GDM1 (cell line): Measurements from ENCODE around the gene ZNF593OS.

ENCODE experiments used
- DNase-seq: peaks from one replicate; lab custom pipeline; 2025; lab: John Stamatoyannopoulos, UW

Gene ZNF593OS

DNA sequence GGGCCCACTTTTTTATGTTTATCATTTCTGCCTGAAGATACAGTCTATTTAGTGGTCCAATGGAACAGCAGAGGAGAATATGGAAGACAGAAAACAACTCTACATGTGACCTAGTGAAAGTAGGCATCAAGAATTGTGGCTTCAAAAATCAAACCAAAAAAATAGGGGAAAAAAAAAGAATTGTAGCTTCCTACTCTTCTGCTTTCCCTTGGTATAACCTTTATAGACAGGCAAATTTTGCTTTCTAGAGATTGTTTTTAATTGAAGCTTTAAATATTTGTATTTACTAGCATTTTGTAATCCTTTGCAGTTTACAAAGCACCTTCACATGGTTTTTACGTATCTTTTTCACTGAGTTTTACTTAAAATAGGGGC is 45.7 kb downstream of the ZNF593OS start:
- DNase-seq, result no peak

DNA sequence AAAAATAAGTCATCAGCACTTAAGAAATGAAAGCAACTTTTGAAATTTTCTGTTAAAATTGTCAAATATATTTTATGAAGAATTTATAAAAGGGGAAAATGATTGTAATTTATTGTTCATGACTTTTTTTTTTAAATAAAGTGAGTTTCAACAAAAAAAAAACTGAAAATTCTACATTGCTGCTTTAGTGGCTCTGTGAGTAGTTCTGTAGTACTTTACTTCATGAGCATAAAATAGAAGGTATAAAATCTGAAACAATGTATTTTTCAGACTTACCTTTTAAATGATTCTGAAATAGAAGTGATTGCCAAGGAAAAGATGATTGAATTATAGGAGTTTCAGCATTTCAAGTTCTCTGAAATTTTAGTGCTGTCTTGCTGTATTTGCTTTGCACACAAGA is 46.2 kb downstream of the ZNF593OS start:
- DNase-seq, result no peak

DNA sequence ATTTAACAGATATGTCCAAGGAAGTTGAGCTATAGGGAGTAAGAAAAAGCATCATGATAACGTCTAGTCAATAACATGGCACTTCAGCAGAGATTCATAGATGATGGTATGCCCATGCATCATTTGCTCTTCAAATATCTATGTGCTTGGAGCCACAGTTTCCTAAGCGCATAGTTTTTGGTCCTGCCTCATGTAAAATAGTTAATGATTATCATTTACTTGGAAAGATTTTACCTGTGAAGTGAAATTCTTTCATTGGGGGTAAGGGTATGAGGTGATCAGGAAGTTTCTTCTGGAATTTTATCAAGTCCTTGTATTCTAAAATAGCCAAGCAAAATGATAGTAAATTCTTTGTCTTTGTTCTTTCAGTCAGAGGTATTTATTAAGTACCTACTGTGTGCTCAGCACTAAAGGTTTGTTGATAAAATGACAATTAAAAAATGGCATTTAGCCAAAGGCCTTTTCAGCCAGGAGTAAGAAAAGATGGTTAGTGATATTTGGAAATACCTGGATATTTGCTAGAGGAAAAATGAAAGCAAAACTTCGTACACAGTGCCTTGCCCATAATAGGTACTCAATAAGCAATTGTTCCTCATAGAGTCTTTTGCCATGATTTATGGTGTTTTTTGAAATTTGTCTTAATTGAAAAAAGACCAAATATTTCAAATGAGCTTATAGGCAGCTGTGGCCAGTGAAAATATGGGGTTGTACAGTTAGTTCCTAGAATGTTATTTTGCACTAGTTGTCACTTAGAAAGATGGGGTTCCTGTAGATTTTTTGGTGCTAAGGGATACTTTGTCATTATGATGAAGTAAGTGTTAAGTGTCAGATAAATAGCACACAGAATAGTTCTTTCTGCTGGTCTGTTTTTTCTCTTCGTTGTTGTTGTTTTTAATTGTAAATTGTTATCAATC is 47.0 kb downstream of the ZNF593OS start:
- no peak for DNase-seq

DNA sequence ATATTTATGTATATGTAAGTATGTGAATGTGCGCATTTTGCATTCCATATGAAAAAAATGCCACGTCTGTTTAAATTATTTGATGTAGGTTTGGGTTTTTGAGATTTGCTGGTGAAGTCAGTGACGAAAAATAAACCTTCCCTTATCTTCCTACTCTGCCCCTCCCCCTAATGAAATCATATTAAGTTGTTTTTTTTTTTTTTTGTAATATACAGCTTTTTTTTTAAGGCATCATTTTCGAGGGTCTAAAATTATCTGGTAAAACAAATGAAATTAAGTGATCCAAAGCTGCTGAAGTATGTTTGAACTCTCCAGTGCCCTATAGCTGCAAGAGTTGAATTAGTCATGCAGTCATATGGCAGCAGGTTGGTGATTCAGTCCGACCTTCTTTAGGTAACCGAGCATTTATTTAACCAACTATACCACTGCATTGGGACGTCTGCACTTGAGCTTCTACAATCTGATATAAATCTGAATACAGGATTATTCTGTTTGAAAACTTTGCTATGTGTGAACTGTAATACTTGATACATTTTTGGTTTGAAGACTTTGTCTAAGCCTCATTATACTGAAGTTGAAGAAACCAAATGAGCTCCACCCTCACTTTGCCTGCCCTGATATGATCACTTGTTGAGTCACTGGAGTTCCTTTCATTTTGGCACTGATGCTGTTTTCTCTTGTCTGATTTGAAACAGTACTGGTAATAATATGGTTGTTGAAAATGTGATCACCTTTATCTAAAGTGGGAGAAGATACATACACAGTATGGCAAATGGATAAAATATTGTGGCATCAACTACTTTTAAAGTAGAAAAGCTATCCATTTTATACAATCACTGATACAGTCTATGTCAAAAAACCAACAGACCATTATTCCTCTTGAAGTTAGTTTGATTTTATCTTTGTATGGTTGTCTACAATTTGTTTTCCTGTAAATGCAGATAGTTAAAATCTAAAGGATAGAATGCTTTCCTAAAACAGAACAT is 48.4 kb downstream of the ZNF593OS start:
- DNase-seq, result no peak

DNA sequence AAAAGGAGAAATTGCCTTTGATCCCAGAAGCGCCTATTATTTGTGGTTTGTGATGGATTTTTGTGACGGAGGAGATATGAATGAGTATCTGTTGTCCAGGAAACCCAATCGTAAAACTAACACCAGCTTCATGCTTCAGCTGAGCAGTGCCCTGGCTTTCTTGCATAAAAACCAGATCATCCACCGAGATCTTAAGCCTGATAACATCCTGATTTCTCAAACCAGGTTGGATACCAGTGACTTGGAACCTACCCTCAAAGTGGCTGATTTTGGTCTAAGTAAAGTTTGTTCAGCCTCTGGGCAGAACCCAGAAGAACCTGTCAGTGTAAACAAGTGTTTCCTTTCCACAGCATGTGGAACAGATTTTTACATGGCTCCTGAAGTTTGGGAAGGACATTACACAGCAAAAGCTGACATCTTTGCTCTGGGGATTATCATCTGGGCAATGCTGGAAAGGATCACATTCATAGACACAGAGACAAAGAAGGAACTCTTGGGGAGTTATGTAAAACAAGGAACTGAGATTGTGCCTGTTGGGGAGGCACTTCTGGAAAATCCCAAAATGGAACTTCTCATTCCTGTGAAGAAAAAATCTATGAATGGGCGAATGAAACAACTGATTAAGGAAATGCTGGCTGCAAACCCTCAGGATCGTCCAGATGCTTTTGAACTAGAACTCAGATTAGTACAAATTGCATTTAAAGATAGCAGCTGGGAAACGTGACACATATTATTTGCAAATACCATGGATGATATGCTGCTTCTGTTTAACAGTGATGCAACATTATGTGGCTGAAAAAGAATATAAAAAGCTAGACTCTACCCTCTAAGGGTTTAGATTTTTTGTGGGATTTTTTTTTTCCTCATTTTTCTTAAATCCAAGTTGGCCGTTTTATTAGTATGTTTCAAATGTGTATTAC is 49.5 kb downstream of the ZNF593OS start:
- no peak for DNase-seq

DNA sequence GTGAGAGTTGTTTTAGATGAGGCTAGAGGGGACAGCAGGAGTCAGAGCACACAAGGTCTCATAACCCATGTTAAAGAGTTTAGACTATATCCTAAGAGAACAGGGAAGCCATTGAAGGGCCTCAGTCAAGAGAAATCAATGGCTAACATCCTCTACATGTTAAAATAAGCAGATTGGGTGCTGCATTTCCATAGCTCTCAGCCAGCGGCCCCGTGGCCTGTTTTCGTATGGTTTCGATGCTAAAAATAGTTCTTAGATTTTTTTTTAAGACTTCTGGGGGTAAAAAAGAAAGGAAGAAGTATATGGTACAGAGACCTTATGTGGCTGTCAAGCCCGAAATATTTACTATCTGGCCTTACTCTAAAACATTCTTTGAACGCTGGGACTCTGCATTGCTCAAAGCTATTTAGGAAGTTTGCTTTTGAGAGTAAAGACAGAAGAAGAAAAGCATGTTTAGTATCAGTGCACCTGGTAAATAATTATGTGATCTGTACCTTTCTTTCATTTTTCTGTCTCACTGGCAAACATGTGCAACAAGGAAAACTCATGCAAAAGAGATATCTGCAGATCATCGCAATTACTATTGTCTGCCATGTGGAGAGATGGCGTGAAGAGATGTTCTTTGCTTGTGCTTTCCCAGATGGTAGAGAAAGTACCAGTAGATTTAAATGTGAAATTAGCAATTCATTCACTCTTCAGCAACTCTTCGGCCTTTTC is 51.6 kb downstream of the ZNF593OS start:
- no peak for DNase-seq
